Osteoblast (primary cell): ENCODE results near the gene CCDC144A. TPM values are rescaled to one million over a fixed set of nuclear protein-coding genes. Genes with fewer than 3 reads are reported as not detected.
"Not testable (repeated sequence)": the region's sequence is repeated elsewhere in the genome, so short reads cannot be mapped to it uniquely, and the experiment has no call there.

Experiments used
- DNase-seq: peaks from one replicate; pipeline ENCODE4 v3.0.0; 2011; ENCODE audit warnings: low spot score, mixed read lengths; ENCODE audit not compliant: insufficient read length; ENCODE audit errors: missing footprints
- H2AFZ ChIP-seq: 2 replicates; pipeline ENCODE4 v1.6.0; 2011; ENCODE audit warnings: mild to moderate bottlenecking, low read length
- H3K27ac ChIP-seq: 2 replicates; pipeline ENCODE4 v1.5.1; 2011; ENCODE audit warnings: mild to moderate bottlenecking, low read depth, low read length, moderate library complexity
- H3K27me3 ChIP-seq: 2 replicates; pipeline ENCODE4 v1.6.0; 2012; ENCODE audit warnings: mild to moderate bottlenecking, control low read depth, inconsistent platforms, low read length, moderate library complexity; ENCODE audit not compliant: insufficient read depth
- H3K36me3 ChIP-seq: 2 replicates; pipeline ENCODE4 v1.5.1; 2011; ENCODE audit warnings: mild to moderate bottlenecking, low read length, control low read depth, moderate library complexity; ENCODE audit not compliant: insufficient read depth
- H3K4me1 ChIP-seq: 2 replicates; pipeline ENCODE4 v1.5.1; 2011; ENCODE audit warnings: mild to moderate bottlenecking, low read length, control low read depth, moderate library complexity; ENCODE audit not compliant: insufficient read depth
- H3K4me2 ChIP-seq: 2 replicates; pipeline ENCODE4 v1.6.0; 2011; ENCODE audit warnings: mild to moderate bottlenecking, low read length; ENCODE audit not compliant: insufficient read depth
- H3K4me3 ChIP-seq: fragments of 200-600 bp; sonication (generic); 3 replicates; pipeline ENCODE4 v1.5.1; 2012; ENCODE audit warnings: mild to moderate bottlenecking, low read length, inconsistent platforms; ENCODE audit not compliant: insufficient read depth
- H3K79me2 ChIP-seq: 2 replicates; pipeline ENCODE4 v1.6.0; 2012; ENCODE audit warnings: mild to moderate bottlenecking, low read length, control low read depth, inconsistent platforms; ENCODE audit not compliant: insufficient read depth
- H3K9me3 ChIP-seq: 2 replicates; pipeline ENCODE4 v1.5.1; 2011; ENCODE audit warnings: low read depth, low read length, control low read depth
- H4K20me1 ChIP-seq: 2 replicates; pipeline ENCODE4 v1.6.0; 2012; ENCODE audit warnings: mild to moderate bottlenecking, low read length, control low read depth; ENCODE audit not compliant: insufficient read depth
- total RNA-seq: library from RNA; depleted of rRNA; stranded (reverse); fragments of >200 nt; gene quantifications from 2 replicates; pipeline ENCODE4 v1.2.3, GENCODE V29; 2012
- TF ChIP-seq, protein P1 (sequence below): IDR thresholded peaks from 2 replicates; pipeline ENCODE4 v1.5.1; 2011; ENCODE audit warnings: mild to moderate bottlenecking, low read depth, low read length, moderate library complexity; ENCODE audit errors: extremely low read depth

CCDC144A gene, protein sequence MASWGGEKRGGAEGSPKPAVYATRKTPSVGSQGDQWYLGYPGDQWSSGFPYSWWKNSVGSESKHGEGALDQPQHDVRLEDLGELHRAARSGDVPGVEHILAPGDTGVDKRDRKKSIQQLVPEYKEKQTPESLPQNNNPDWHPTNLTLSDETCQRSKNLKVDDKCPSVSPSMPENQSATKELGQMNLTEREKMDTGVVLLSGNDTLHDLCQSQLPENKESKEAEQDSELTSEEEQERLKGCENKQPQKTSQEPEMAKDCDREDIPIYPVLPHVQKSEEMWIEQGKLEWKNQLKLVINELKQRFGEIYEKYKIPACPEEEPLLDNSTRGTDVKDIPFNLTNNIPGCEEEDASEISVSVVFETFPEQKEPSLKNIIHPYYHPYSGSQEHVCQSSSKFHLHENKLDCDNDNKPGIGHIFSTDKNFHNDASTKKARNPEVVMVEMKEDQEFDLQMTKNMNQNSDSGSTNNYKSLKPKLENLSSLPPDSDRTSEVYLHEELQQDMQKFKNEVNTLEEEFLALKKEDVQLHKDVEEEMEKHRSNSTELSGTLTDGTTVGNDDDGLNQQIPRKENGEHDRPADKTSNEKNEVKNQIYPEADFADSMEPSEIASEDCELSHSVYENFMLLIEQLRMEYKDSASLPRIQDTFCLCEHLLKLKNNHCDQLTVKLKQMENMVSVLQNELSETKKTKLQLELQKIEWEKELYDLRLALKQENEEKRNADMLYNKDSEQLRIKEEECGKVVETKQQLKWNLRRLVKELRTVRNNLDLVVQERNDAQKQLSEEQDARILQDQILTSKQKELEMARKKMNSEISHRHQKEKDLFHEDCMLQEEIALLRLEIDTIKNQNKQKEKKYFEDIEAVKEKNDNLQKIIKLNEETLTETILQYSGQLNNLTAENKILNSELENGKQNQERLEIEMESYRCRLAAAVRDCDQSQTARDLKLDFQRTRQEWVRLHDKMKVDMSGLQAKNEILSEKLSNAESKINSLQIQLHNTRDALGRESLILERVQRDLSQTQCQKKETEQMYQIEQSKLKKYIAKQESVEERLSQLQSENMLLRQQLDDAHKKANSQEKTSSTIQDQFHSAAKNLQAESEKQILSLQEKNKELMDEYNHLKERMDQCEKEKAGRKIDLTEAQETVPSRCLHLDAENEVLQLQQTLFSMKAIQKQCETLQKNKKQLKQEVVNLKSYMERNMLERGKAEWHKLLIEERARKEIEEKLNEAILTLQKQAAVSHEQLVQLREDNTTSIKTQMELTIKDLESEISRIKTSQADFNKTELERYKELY (N-terminal part only)
- 11.2 and 28.0 TPM in 2 replicates for total RNA-seq

DNA sequence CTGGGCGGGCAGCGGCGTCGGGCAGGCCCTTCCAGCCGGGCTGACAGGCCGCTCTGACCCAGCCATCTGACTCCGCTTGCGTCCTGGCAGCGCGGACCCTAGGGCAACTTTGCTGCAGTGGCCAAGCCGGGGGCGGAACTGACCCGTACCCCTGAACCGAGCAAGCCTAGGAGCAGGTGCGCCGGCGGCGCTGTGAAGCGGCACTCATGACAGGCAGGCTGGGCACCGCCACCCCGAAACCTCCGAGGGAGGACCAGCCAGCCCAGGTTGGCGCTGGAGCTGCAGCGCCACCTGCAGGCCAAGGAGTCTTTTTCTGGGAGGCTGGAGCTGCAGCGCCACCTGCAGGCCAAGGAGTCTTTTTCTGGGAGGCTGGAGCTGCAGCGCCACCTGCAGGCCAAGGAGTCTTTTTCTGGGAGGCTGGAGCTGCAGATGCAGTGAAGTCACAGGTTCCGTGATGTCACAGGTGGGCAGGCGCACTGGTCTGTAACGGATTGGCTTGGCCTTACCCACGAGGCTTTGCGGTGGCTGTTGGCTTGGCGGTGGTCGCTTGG is at the start of gene CCDC144A:
Gene CCDC144A (plus strand): TSS at position 511 of the 551 bp plus-strand sequence. CDS start 160 bp downstream, outside the sequence.
- peak; percentile 48 for DNase-seq

DNA sequence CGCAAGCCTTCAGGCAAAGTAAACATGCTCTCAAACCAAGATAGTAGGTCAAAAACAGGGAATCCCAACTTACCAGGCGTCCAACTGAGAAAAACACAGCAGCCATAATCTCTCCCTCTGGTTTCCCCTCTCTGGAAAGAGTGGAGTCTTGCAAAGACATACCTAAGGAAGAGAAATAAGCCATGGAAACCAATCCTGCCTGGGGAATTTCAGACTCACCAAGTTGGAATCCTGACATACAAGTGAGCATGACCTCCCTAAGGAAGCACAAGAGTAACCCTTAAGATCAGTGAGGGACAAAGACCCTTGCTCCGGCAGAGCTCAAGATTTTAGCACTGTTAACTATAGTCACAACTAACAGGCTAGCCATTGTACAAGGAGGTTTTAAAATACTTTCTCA is 40.5 kb upstream of the CCDC144A start:
- no peak overlapping the region for H3K27ac ChIP-seq
- peaks cover 8% of the 10 kb centered on the region for H3K4me1 ChIP-seq
- no peaks in the 10 kb centered on the region for H3K9me3 ChIP-seq
- TF ChIP-seq, protein P1, sequence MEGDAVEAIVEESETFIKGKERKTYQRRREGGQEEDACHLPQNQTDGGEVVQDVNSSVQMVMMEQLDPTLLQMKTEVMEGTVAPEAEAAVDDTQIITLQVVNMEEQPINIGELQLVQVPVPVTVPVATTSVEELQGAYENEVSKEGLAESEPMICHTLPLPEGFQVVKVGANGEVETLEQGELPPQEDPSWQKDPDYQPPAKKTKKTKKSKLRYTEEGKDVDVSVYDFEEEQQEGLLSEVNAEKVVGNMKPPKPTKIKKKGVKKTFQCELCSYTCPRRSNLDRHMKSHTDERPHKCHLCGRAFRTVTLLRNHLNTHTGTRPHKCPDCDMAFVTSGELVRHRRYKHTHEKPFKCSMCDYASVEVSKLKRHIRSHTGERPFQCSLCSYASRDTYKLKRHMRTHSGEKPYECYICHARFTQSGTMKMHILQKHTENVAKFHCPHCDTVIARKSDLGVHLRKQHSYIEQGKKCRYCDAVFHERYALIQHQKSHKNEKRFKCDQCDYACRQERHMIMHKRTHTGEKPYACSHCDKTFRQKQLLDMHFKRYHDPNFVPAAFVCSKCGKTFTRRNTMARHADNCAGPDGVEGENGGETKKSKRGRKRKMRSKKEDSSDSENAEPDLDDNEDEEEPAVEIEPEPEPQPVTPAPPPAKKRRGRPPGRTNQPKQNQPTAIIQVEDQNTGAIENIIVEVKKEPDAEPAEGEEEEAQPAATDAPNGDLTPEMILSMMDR: no peak
- no peaks in the 10 kb centered on the region for H3K27me3 ChIP-seq
- no peak for DNase-seq
- no peaks in the 10 kb centered on the region for H4K20me1 ChIP-seq
- no peak overlapping the region for H3K4me3 ChIP-seq
- H2AFZ ChIP-seq: no peak overlapping the region
- no peak overlapping the region for H3K4me2 ChIP-seq
- peaks cover 16% of the 10 kb centered on the region for H3K79me2 ChIP-seq
- H3K36me3 ChIP-seq: peaks cover 12% of the 10 kb centered on the region

More for the DNA sequence above, at the start of gene CCDC144A:
- H3K27ac ChIP-seq, H3K4me2 ChIP-seq, H3K4me1 ChIP-seq, H3K4me3 ChIP-seq, H3K27me3 ChIP-seq, H4K20me1 ChIP-seq, H3K36me3 ChIP-seq, H2AFZ ChIP-seq, H3K79me2 ChIP-seq, H3K9me3 ChIP-seq: not testable (repeated sequence)
- TF ChIP-seq, protein P1: peak; percentile 25

- TF ChIP-seq, protein P1: no peak
- H4K20me1 ChIP-seq: no peaks in the 10 kb centered on the region
- peaks cover 8% of the 10 kb centered on the region for H3K4me1 ChIP-seq
- no peak overlapping the region for H3K27ac ChIP-seq
- no peaks in the 10 kb centered on the region for H3K9me3 ChIP-seq
- no peak overlapping the region for H3K4me3 ChIP-seq
- H2AFZ ChIP-seq: no peak overlapping the region
- H3K79me2 ChIP-seq: peaks cover 16% of the 10 kb centered on the region
- H3K27me3 ChIP-seq: no peaks in the 10 kb centered on the region
- peak overlapping the region; percentile 88 for H3K4me2 ChIP-seq
- no peak for DNase-seq
- peaks cover 1% of the 10 kb centered on the region for H3K36me3 ChIP-seq
Observed at GRCh38 chr17:16652252-16652651, 37.8 kb upstream of the CCDC144A start.
